GM12873 (cell line): ENCODE data around the gene TET2.

Source experiments
- CTCF ChIP-seq: IDR thresholded peaks from 2 replicates; pipeline ENCODE4 v1.5.1; 2012; ENCODE audit warnings: low read depth, mild to moderate bottlenecking, moderate library complexity, low read length, control low read depth; ENCODE audit not compliant: insufficient read depth; ENCODE audit errors: missing control alignments

Gene TET2

GRCh38 chr4:105145156-105145902 lies 1.3 kb upstream of the TET2 start:
- no peak for TF ChIP-seq CTCF

GRCh38 chr4:105145903-105146275 lies 787 bp upstream of the TET2 start:
- no peak for TF ChIP-seq CTCF

- no peak for TF ChIP-seq CTCF
Measured at GRCh38 chr4:105147016-105147552, 408 bp downstream of the TET2 start.

- no peak for TF ChIP-seq CTCF
Measured at GRCh38 chr4:105147553-105148161, 981 bp downstream of the TET2 start.

- TF ChIP-seq CTCF, result no peak
Measured at GRCh38 chr4:105148356-105148755, 1.7 kb downstream of the TET2 start.

- TF ChIP-seq CTCF, result no peak
Measured at GRCh38 chr4:105148776-105149175, 2.1 kb downstream of the TET2 start.

- no peak for TF ChIP-seq CTCF
Measured at GRCh38 chr4:105149771-105150170, 3.1 kb downstream of the TET2 start.
